ENCODE measurements around the gene NSG2. TPM values are rescaled to one million over a fixed set of nuclear protein-coding genes. Genes with fewer than 3 reads are reported as not detected.

Gene NSG2
- total and polyA plus RNA-seq, 4 donors: 0.14 TPM; not detected in 3

GRCh38 chr5:174046558-174046957 lies 1.1 kb downstream of the NSG2 start:
- 66% methylated on average over 5 of the region's 5 CpGs for WGBS
- Histone ChIP-seq H3K27me3 (ENCODE audit: control insufficient read depth in 4 of 4, insufficient read depth in 4 of 4, low read length in 3 of 4) (no peaks in the 10 kb centered on the region), H3K9ac (ENCODE audit: low read depth in 1 of 2, low read length in 2 of 2) (no peak overlapping the region), H3K4me1 (ENCODE audit: control insufficient read depth in 4 of 4, insufficient read depth in 4 of 4, low read length in 3 of 4) (peaks cover 0 to 12% (median 10%) of the 10 kb centered on the region in 4 donors), H3K36me3 (ENCODE audit: control insufficient read depth in 4 of 4, insufficient read depth in 3 of 4, low read depth in 1 of 4, low read length in 3 of 4) (no peaks in the 10 kb centered on the region), H3K9me3 (ENCODE audit: control insufficient read depth in 4 of 4, low read length in 3 of 4) (no peaks in the 10 kb centered on the region), H3K4me3 (ENCODE audit: low read depth in 1 of 3, low read length in 3 of 3) (no peak overlapping the region), H3K27ac (ENCODE audit: low read depth in 1 of 2, low read length in 2 of 2) (no peak overlapping the region)
- no peak for DNase-seq (ENCODE audit: low spot score)
- TF ChIP-seq CTCF (IDR thresholded peaks at IDR 0.05; ENCODE audit: low read depth, low read length, missing input control) (no peak), NR2F2 (IDR thresholded peaks at IDR 0.05) (no peak), TAF1 (conservative IDR thresholded peaks at IDR 0.05) (no peak), JUND (IDR thresholded peaks at IDR 0.05) (no peak), HNF4G (IDR thresholded peaks at IDR 0.05) (no peak), YY1 (IDR thresholded peaks at IDR 0.05) (no peak), GABPA (IDR thresholded peaks at IDR 0.05 in 1 of 2, conservative IDR thresholded peaks at IDR 0.05 in 1 of 2) (no peak), ZBTB33 (IDR thresholded peaks at IDR 0.05) (no peak), RXRA (IDR thresholded peaks at IDR 0.05) (no peak), MAX (IDR thresholded peaks at IDR 0.05) (no peak), EGR1 (IDR thresholded peaks at IDR 0.05; ENCODE audit: low read depth in 2 of 2) (no peak), REST (IDR thresholded peaks at IDR 0.05) (no peak), FOXA1 (IDR thresholded peaks at IDR 0.05) (no peak), SP1 (IDR thresholded peaks at IDR 0.05) (no peak), HNF4A (conservative IDR thresholded peaks at IDR 0.05) (no peak)

GRCh38 chr5:174047472-174048099 lies 2.1 kb downstream of the NSG2 start:
- TF ChIP-seq SP1 (IDR thresholded peaks at IDR 0.05) (no peak), MAX (IDR thresholded peaks at IDR 0.05) (no peak), RAD21 (IDR thresholded peaks at IDR 0.05) (no peak), REST (IDR thresholded peaks at IDR 0.05) (no peak), ATF3 (IDR thresholded peaks at IDR 0.05) (no peak), RXRA (IDR thresholded peaks at IDR 0.05) (no peak), NR2F2 (IDR thresholded peaks at IDR 0.05) (no peak), FOXA1 (IDR thresholded peaks at IDR 0.05) (no peak), GABPA (IDR thresholded peaks at IDR 0.05 in 1 of 2, conservative IDR thresholded peaks at IDR 0.05 in 1 of 2) (no peak), FOXA2 (IDR thresholded peaks at IDR 0.05) (no peak)
- no peaks in the 10 kb centered on the region for H3K36me3 ChIP-seq (ENCODE audit: control insufficient read depth in 4 of 4, insufficient read depth in 3 of 4, low read depth in 1 of 4, low read length in 3 of 4)
- H3K27me3 ChIP-seq (ENCODE audit: control insufficient read depth in 4 of 4, insufficient read depth in 4 of 4, low read length in 3 of 4): no peaks in the 10 kb centered on the region
- H3K9ac ChIP-seq (ENCODE audit: low read depth in 1 of 2, low read length in 2 of 2): no peak overlapping the region
- 64% methylated on average over 4 of the region's 4 CpGs for WGBS
- H3K27ac ChIP-seq (ENCODE audit: low read depth in 1 of 2, low read length in 2 of 2): no peak overlapping the region
- no peak overlapping the region for H3K4me3 ChIP-seq (ENCODE audit: low read depth in 1 of 3, low read length in 3 of 3)
- H3K9me3 ChIP-seq (ENCODE audit: control insufficient read depth in 4 of 4, low read length in 3 of 4): no peaks in the 10 kb centered on the region
- no peak for DNase-seq (ENCODE audit: low spot score)
- peaks cover 0 to 12% (median 10%) of the 10 kb centered on the region in 4 donors for H3K4me1 ChIP-seq (ENCODE audit: control insufficient read depth in 4 of 4, insufficient read depth in 4 of 4, low read length in 3 of 4)
